NCI-H1694 (cell line): Measurements from ENCODE around the gene RAB6C.
A peak's percentile ranks its signal among the peaks of the same experiment; 100 is the strongest.
"Not testable (repeated sequence)": the region's sequence is repeated elsewhere in the genome, so short reads cannot be mapped to it uniquely, and the experiment has no call there.

Experiments
- DNase-seq: peaks from one replicate; lab custom pipeline; 2025; lab: John Stamatoyannopoulos, UW

Gene RAB6C

DNA sequence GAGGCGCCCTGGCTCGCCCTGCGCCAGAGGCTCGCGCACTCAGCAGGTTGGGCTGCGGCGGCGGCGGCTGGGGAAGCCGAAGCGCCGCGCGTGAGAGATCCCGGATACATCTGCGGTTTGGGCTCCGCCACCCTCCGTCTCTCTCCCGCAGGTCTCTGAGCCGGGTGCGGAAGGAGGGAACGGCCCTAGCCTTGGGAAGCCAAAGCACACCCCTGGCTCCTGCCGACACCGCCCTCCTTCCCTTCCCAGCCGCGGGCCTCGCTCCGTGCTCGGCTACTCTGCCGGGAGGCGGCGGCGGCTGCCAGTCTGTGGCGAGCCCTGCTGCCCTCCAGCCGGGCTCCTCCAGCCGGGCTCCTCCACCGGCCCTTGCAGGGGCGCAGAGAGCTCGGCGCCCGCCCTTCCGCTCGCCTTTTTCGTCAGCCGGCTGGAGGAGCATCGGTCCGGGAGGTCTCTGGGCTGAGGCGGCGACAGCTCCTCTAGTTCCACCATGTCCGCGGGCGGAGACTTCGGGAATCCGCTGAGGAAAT is at the start of gene RAB6C:
TSS of gene RAB6C (plus strand) at position 38 of the 527 bp plus-strand sequence. CDS start at position 488, 450 bp downstream.
- not testable (repeated sequence) for DNase-seq

DNA sequence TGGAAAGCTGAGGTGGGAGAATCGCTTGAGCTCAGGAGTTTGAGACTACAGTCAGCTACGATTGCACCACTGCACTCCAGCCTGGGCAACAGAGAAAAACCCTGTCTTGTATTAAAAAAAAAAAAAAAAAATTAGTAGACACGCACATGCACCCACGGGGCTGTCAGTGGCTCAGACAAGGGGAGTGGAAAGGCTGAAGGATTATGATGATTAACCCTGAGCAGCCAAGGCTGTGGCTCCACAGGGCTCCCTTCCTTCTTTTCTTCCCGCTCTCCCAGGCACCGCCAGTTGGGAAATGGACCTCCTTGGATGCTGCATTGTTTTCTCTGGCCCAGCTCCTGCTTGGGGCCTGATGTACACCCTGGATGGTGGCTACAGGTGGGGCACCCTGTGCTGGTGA is 49.0 kb upstream of the RAB6C start:
- no peak for DNase-seq

DNA sequence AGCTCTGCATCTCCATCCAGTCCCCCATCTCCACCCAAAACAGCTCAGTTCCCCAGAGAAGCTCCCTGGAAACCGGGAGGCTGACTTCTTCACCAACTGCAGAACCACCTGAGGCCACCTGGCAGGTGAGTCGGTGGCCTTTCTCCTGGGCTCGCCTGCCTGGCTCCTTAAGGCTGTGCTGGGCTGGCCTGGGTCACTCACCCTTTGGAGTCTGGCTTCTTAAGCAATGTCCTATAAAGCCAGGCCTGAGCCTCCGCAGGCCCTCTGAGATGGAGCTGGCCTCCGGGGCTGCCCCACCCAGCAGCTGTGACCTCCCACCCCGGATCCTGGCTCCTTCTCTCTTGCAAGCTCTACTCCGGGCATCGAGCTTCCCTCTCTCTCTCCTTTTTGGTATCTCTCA is 46.1 kb upstream of the RAB6C start:
- not testable (repeated sequence) for DNase-seq

DNA sequence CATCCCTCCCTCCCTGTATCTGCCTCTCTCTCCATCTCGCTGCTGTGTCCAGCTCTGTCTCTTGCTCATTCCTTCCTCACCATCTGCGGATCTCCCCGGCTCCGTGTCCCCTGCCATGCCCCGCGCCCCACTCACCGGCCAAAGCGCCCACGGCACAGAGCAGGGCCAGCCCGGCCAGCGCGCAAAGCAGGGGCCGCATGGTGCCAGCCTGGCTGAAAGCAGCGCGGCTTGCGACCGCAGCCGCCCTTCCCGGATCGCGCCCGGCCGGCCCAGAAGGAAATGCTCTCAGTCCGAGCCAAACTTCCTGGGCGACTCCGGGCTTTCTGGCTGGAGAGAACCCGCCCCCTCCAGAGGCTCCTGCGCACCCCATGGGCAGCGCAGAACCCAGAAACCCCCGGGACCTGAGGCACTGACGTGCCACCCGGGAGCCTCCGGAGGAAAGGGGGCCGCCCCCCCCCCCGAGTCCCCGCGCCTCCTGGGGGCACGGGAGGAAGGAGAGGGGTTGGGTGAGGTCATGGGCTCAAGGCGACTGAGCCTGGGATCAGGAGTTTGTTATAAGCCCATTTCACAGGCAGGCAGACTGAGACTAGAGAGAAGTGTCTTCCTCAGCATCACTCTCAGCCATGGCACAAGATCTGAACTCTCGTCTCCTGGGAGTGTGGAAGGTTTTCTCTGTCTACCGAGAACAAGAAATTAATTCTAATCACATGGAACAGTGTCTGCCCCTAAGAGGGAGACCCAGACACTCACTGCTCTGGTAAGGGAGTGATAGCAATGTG is 45.2 kb upstream of the RAB6C start:
- no peak for DNase-seq

DNA sequence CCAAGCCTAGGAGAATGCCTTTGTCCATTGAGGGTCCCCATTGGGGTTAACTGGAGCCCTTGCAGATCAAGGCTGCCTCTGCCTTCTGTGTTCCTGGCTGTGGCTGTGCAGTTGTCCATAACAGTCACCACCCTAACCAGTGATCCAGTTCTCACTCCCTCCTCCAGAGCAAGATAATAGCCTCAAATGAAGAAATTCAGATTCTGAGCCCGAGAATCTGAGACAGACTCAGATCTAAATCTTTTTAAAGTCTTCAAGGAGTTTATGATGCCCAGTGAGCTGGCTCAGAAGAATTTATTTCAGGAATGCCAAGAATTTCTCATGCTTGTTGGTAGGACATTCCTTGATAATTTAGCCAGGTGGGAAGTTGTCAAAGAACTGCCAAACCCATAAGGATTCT is 44.3 kb upstream of the RAB6C start:
- DNase-seq, result no peak

DNA sequence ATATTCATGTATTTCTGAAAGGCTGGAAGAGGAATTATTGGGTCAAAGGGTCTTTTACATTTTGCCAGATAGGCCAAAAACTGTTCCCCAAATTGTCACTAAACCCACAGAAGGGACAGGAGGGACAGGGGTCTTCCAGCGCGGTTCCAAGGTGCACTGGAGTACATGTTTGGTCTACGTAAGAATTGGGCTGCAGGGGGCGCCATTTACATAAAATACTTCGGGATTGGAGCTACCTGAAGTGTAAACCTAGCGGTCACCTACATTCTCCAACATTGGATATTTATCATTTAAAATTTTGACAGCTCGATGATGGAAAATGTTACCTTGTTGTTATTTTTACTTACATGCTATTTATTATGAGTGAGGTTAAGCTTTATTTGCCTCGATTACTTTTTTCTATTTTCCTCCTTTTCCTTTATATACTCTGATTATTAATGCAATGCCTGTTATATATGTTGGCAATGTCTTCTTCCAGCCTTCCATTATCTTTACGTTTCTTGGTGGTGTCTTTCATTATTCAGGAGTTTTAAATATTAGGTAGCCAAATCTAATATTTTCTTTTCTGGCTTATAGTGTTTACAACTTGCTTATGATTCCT is 43.0 kb upstream of the RAB6C start:
- peak; percentile 55 for DNase-seq

DNA sequence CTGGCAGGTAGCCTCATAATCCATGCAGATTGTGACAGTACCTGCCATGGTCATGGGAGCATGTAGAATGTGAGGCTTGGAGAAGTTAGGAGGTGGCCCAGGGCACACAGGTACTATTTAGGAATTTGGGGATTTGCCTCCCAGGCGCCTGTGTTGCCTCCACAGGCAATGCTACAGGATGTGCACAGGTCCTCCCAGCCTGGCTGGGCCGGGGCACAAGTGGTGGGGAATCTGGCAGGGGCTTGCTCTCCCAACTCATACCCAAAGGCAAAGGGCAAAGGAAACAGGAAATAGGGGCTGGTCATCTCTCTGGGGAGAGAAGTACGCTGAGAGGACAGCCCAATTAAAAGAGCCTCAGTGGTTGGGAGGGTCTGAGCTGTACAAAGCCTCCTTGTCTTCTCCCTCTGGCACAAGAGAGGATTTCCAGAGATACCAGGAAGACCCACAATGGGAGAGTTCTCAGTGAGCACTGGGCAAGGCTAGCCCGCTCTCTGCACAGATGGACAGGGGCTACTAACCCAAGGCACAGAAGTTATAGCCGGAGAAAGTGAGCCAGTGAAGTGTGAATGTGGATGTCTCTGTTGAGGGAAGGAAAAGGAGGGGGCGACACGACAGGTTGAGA is 40.5 kb upstream of the RAB6C start:
- not testable (repeated sequence) for DNase-seq

DNA sequence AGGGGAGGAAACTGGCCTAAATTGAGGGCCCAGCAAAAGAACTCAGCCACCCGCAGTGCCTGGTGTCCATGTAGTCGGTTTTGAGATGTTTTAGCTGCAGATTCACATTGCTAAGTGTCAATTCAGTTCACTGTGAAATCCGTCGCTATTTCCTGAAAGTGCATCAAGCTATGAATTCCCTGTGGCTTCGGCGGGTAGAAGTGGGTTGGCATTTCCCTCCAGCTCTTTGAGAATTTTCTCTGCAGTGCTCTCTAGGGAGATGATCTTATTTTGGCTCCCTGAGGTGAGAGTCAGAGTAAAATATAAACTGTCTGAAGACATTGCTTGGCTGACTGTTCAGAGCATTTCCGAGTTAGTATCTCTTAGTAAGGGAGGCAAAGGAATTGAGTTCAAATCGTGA is 36.0 kb upstream of the RAB6C start:
- not testable (repeated sequence) for DNase-seq

DNA sequence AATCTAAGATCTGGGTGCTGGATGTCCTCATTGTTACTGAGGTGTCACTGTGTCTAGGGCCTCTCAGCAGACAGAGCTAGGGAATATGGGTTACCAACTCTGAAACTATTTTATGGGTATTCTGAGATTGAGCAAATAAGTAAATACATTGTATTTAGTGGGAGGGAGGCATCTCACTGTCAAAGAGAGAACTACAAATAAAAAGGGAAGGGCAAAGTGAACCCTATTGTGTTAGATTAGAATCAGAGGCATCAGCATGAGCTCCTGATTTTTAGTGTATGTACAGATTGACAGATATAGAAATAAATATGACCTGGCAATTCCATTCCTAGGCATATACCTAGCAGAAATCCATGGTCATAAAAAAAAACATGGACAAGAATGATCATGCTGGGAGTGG is 33.9 kb upstream of the RAB6C start:
- no peak for DNase-seq

DNA sequence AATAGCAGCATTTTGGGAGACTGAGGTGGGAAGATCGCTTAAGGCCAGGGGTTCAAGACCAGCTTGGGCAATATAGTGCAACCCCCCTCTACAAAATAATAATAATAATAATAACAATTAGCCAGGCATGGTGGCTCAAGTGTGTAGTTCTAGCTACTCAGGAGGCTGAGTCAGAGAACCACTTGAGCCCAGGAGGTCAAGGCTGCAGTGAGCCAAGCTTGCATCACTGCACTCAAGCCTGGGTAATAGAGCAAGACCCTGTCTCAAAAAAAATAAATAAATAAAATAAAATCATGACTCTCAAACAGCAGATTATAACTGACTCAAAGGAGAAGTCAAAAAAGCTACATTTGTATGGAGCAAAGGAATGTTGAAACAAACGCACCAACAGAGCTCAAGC is 31.8 kb upstream of the RAB6C start:
- not testable (repeated sequence) for DNase-seq

DNA sequence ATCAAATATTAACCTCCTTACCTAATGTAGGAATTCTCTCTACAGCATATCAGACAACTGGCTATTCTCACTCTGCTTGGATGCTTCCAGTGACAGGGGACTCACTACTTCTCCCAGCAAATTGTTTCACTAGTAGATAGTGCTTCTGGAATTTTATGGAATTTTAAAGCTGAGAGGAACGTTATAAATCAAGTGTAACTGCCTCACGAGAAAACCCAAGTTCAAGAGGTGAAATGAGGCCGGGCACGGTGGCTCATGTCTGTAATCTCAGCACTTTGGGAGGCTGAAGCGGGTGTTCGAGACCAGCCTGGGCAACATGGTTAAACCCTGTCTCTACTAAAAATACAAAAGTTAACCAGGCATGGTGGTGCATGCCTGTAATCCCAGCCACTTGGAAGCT is 23.3 kb upstream of the RAB6C start:
- not testable (repeated sequence) for DNase-seq

DNA sequence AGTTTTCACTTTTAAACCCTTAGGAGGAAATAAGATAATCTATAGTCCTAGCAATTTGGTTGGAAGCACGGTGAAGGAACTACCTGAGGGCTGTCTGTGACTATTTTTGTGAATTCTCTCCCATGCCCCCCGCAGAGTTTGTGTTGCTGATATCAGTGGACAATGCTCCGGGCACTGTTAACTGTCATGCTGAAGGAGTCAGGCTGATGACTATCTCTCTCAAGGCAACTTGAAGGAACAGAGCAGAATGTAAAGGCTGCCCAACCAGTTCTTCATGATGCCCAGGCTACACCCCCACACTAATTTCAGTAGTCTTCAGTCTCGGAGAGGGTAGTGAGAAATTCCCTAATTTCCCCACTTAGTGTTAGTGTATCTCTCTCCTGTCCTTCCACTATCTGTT is 21.6 kb upstream of the RAB6C start:
- no peak for DNase-seq

DNA sequence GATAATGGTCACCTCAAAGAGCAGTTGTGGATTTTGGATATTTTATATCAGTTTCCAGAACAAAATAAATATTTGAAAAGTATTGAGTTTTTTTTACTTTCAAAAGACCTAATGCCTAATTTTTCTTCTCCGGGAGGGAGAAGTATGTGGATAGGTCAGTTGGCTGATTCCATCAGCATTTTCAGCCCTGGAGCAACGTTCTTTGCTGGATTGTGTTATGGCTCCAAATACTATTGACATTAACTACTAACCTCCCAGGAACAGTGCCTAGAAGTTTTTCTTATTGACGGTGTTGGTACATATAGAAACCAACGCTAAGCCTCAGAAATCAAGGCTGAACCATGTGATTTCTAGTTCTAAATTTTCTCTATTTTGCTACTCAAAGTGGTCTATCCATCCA is 20.7 kb upstream of the RAB6C start:
- not testable (repeated sequence) for DNase-seq

DNA sequence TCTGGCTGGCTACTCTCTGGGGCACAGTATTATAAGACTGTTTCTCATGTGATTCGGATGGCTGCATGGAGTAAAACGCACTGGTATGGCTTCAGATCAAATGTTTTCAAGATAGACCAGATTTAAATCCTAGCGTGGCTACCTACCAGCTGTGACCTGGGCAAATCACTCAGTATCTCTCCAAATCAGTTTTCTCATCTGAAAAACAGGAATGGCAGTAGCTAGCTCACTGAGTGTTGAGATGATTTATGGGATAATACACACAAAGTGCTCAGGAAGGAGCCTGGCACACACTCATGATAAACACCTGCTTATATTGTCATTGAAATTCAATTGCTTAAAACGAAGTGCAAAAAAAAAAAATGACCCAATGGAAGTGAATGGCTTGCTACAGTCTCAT is 10.9 kb upstream of the RAB6C start:
- not testable (repeated sequence) for DNase-seq

DNA sequence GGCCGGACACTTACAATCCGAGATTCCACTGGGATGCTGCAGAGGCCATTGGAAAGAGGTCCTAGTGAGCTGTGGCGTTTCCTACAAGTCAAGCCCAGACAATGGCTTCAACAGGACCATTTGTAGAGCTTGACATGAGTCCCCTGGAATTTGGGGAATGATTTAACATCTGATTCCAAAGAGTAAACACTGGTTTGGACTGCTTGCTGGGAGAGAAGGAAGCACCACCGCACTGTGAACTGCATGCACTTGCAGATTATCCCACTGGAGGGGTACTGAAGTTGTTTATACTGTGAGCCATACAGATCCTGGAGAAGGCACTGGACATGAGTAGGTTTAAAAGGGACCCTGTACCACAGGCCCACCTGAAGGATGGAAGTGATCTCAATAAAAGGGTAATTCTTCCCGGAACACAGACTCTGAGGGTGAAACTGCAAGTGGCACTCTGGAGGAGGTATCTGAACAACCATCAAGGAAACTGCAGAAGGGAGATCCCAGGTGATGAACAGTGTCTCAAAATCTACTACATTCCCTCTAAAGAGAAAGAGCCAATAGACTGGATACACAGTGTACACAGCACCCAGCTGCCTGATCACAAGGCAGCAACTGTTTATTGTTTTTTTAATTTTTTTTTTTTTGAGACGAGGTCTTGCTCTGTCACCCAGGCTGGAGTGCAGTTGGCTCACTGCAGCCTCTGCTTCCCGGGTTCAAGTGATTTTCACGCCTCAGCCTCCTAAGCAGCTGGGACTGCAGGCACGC is 4.3 kb upstream of the RAB6C start:
- DNase-seq, result no peak

DNA sequence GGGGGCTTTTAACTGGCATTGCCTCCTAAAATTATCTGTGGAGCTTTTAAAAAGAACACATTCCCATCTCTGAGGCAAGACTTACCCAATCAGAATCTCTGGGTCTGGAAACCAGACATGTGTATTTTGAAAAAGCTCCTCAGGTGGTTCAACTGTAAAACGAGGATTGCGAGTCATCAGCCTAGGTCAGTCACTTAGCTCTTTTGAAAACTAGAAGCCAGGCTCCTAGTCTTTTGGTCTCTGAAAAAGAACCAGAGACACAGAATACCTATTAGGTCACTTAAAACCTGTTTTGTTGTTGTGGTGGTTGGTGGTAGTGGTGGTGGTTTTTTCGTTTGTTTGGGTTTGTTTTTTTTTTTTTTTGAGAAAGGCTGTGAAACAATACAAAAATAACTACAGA is 2.5 kb upstream of the RAB6C start:
- DNase-seq, result not testable (repeated sequence)

DNA sequence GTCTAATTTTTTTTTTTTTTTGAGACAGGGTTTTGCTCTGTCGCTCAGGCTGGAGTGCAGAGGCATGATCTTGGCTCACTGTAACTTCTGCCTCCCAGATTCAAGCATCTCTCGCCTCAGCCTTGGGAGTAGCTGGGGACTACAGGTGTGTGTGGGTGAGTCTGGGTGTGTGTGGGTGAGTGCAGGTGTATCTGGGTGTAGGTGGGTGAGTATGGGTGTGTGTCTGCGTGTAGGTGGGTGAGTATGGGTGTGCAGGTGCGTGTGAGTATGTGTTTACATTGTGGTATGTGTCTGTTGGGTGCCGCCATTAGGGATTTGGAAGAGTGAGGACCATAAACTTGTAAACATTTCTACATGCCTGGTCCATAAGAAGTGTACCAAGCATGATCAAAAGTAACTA is 1.5 kb upstream of the RAB6C start:
- no peak for DNase-seq

DNA sequence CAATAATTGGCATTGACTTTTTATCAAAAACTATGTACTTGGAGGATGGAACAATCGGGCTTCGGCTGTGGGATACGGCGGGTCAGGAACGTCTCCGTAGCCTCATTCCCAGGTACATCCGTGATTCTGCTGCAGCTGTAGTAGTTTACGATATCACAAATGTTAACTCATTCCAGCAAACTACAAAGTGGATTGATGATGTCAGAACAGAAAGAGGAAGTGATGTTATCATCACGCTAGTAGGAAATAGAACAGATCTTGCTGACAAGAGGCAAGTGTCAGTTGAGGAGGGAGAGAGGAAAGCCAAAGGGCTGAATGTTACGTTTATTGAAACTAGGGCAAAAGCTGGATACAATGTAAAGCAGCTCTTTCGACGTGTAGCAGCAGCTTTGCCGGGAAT is 780 bp downstream of the RAB6C start:
- not testable (repeated sequence) for DNase-seq

DNA sequence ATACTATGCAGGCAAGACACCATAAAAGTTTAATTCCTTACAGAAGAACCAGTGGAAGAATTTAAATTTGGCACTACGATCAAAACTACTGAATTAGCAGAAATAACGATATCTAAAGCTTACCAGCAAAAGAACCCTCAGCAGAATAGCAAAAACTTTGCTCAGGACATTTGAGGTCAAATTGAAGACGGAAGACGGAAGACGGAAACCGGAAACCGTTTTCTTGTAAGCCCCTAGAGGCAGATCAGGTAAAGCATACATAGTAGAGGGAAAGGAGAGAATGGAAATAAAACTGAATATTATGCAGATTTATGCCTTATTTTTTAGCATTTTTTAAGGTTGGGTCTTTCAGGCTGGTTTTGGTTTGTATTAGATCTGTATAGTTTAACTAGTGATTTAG is 2.2 kb downstream of the RAB6C start:
- not testable (repeated sequence) for DNase-seq

DNA sequence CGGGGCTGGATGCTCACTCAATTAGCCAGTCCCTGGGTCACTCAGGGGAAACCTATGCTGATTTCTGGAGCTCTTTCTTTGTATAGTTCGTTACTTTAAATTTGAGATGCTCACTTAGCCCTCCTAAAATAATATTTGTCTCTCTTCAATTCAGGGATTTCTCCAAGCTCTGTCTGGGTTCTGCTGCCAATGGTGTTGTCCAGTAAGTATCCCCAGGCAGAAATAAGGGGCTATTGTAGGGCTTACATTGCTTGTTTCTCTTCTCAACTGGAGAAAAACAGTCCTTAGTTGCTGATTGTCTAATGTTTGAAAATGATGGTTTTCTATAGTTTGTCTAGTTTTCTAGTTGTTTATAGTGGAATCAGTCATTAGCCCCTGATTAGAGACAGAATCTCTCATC is 5.0 kb downstream of the RAB6C start:
- DNase-seq, result no peak

DNA sequence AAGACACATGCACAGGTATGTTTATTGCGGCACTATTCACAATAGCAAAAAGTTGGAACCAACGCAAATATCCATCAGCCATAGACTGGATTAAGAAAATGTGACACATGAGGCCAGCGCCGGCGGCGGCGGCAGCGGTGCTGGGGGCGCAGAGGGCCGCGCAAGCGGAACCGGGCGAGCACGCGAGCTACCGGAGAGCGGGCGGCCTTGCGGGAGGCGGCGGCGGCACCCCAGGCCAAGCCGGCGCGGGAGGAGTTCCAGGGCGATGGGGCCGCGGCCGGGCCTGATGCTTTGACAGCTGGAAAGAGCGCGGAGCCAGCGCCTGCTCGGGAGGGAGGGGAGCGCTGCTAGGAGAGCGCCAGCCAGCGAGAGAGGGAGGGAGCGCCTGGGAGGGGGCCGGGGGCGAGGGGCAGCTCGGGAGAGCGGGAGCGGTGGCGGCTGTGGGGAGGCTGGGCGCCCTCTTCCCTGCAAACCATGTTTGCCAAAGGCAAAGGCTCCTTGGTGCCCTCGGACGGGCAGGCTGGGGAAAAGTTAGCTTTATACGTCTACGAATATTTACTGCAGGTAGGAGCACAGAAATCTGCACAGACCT is 13.0 kb downstream of the RAB6C start:
- not testable (repeated sequence) for DNase-seq

DNA sequence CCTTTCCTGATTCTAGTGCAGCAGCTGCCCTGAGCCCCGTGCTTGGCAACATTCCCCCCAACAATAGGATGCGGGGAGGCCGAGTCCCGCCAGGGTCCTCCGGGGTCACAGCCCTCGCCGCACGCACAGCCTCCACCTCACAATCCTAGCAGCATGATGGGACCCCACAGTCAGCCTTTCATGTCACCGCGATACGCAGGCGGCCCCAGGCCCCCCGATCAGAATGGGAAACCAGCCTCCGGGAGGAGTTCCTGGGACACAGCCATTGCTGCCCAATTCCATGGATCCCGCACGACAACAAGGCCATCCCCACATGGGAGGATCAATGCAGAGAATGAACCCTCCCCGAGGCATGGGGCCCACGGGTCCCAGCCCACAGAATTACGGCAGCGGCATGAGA is 13.7 kb downstream of the RAB6C start:
- not testable (repeated sequence) for DNase-seq
